Activated CD4-positive, alpha-beta T cell treated with anti-CD3 and anti-CD28 coated beads, Interleukin-2, amount 10 ng/mL, durations not matched to agents 7 days and 5 days (primary cell): ENCODE data around the gene SCGB3A1. TPM values are rescaled to one million over a fixed set of nuclear protein-coding genes. Genes with fewer than 3 reads are reported as not detected.

Experiments used
- CTCF ChIA-PET: fragments of 350-600 bp; sonication (Branson Sonifier 250); formaldehyde crosslinking; loops from one replicate; lab custom pipeline; 2021; ENCODE audit warnings: antibody characterized with exemption; lab: Charles Lee
- POLR2A ChIA-PET: fragments of 350-600 bp; sonication (Branson Sonifier 250); formaldehyde crosslinking; loops from one replicate; lab custom pipeline; 2021; ENCODE audit warnings: antibody characterized with exemption; lab: Charles Lee
- DNase-seq: peaks from one replicate; pipeline ENCODE4 v3.0.0-alpha.2; 2020
- H3K27ac Mint-ChIP-seq: one replicate; pipeline ENCODE4 v1.8.0; 2021; ENCODE audit warnings: mild to moderate bottlenecking, moderate library complexity, mixed read lengths
- H3K27me3 Mint-ChIP-seq: one replicate; pipeline ENCODE4 v1.8.0; 2021; ENCODE audit warnings: mixed read lengths
- H3K36me3 Mint-ChIP-seq: one replicate; pipeline ENCODE4 v1.8.0; 2021; ENCODE audit warnings: low read depth, mixed read lengths
- H3K4me1 Mint-ChIP-seq: one replicate; pipeline ENCODE4 v1.8.0; 2021; ENCODE audit warnings: mixed read lengths
- H3K4me3 Mint-ChIP-seq: one replicate; pipeline ENCODE4 v1.8.0; 2021; ENCODE audit warnings: mild to moderate bottlenecking, moderate library complexity, mixed read lengths
- H3K9me3 Mint-ChIP-seq: one replicate; pipeline ENCODE4 v1.8.0; 2021; ENCODE audit warnings: mixed read lengths
- total RNA-seq, 2 experiments: library from RNA; stranded (reverse); gene quantifications; one replicate each; pipeline ENCODE4 v1.2.3, GENCODE V29; 2021

Gene SCGB3A1
- total RNA-seq, 2 experiments from 2014 or later: not detected

GRCh38 chr5:180586204-180586603 is 5.1 kb downstream of the SCGB3A1 start:
- Mint-ChIP-seq H3K4me3 (no peak overlapping the region), H3K27ac (no peak overlapping the region), H3K36me3 (no peaks in the 10 kb centered on the region), H3K27me3 (peaks cover 47% of the 10 kb centered on the region), H3K9me3 (no peaks in the 10 kb centered on the region), H3K4me1 (peaks cover 4% of the 10 kb centered on the region)
- CTCF ChIA-PET: no interaction called here
- DNase-seq: no peak
- POLR2A ChIA-PET: no interaction called here

- ChIA-PET CTCF (no interaction called here), POLR2A (no interaction called here)
- Mint-ChIP-seq H3K36me3 (no peaks in the 10 kb centered on the region), H3K27ac (no peak overlapping the region), H3K9me3 (no peaks in the 10 kb centered on the region), H3K4me1 (no peaks in the 10 kb centered on the region), H3K27me3 (peaks cover 34% of the 10 kb centered on the region), H3K4me3 (no peak overlapping the region)
- DNase-seq: no peak
Observed at GRCh38 chr5:180583738-180584137, 7.6 kb downstream of the SCGB3A1 start.

- H3K27me3 Mint-ChIP-seq: peaks cover 15% of the 10 kb centered on the region
- H3K36me3 Mint-ChIP-seq: peaks cover 12% of the 10 kb centered on the region
- ChIA-PET CTCF (interaction anchor here (0.5 to 1.2 kb wide), 3 partner anchors 13 to 77 kb away, joined by 3 read pairs; no protein-coding TSS in a partner anchor), POLR2A (no interaction called here)
- no peaks in the 10 kb centered on the region for H3K9me3 Mint-ChIP-seq
- no peak overlapping the region for H3K4me3 Mint-ChIP-seq
- H3K4me1 Mint-ChIP-seq: no peaks in the 10 kb centered on the region
- H3K27ac Mint-ChIP-seq: no peak overlapping the region
- DNase-seq: no peak
Observed at GRCh38 chr5:180580681-180581080, 10.6 kb downstream of the SCGB3A1 start.

- ChIA-PET CTCF (interaction anchor here (0.6 to 1.3 kb wide), 2 partner anchors 9 to 13 kb away, joined by 3 read pairs; no protein-coding TSS in a partner anchor), POLR2A (interaction anchor here (0.7 kb wide), 1 partner anchor 352 kb away, joined by 3 read pairs; no protein-coding TSS in a partner anchor)
- Mint-ChIP-seq H3K9me3 (no peaks in the 10 kb centered on the region), H3K4me3 (no peak overlapping the region), H3K27me3 (no peaks in the 10 kb centered on the region), H3K27ac (no peak overlapping the region), H3K36me3 (peaks cover 35% of the 10 kb centered on the region), H3K4me1 (peaks cover 2% of the 10 kb centered on the region)
- DNase-seq: no peak
Observed at GRCh38 chr5:180575571-180575970, 15.7 kb downstream of the SCGB3A1 start.

- H3K27ac Mint-ChIP-seq: no peak overlapping the region
- H3K4me1 Mint-ChIP-seq: peaks cover 15% of the 10 kb centered on the region
- H3K4me3 Mint-ChIP-seq: no peak overlapping the region
- no peak for DNase-seq
- no peaks in the 10 kb centered on the region for H3K27me3 Mint-ChIP-seq
- ChIA-PET POLR2A (no interaction called here), CTCF (no interaction called here)
- no peaks in the 10 kb centered on the region for H3K9me3 Mint-ChIP-seq
- peaks cover 66% of the 10 kb centered on the region for H3K36me3 Mint-ChIP-seq
Observed at GRCh38 chr5:180568914-180569313, 22.4 kb downstream of the SCGB3A1 start.

- Mint-ChIP-seq H3K4me1 (peaks cover 36% of the 10 kb centered on the region), H3K27me3 (no peaks in the 10 kb centered on the region), H3K36me3 (peaks cover 70% of the 10 kb centered on the region), H3K27ac (no peak overlapping the region), H3K9me3 (no peaks in the 10 kb centered on the region), H3K4me3 (no peak overlapping the region)
- POLR2A ChIA-PET: no interaction called here
- DNase-seq: no peak
- CTCF ChIA-PET: no interaction called here
Observed at GRCh38 chr5:180563994-180564393, 27.3 kb downstream of the SCGB3A1 start.

- DNase-seq: no peak
- peaks cover 55% of the 10 kb centered on the region for H3K36me3 Mint-ChIP-seq
- H3K27ac Mint-ChIP-seq: no peak overlapping the region
- POLR2A ChIA-PET: interaction anchor here (0.5 kb wide), 1 partner anchor 48 kb away, joined by 3 read pairs; no protein-coding TSS in a partner anchor
- peaks cover 29% of the 10 kb centered on the region for H3K4me1 Mint-ChIP-seq
- no peaks in the 10 kb centered on the region for H3K27me3 Mint-ChIP-seq
- CTCF ChIA-PET: interaction anchor here (0.6 to 1.0 kb wide), 3 partner anchors 43 to 768 kb away, joined by 3 to 4 read pairs (median 3); no protein-coding TSS in a partner anchor
- no peak overlapping the region for H3K4me3 Mint-ChIP-seq
- no peaks in the 10 kb centered on the region for H3K9me3 Mint-ChIP-seq
Observed at GRCh38 chr5:180558232-180558631, 33.1 kb downstream of the SCGB3A1 start.

GRCh38 chr5:180557217-180557809 is 34.0 kb downstream of the SCGB3A1 start:
- no peak overlapping the region for H3K27ac Mint-ChIP-seq
- no peaks in the 10 kb centered on the region for H3K27me3 Mint-ChIP-seq
- H3K9me3 Mint-ChIP-seq: no peaks in the 10 kb centered on the region
- peaks cover 58% of the 10 kb centered on the region for H3K36me3 Mint-ChIP-seq
- ChIA-PET POLR2A (no interaction called here), CTCF (interaction anchor here (1.0 kb wide), 1 partner anchor 42 kb away, joined by 3 read pairs; no protein-coding TSS in a partner anchor)
- peaks cover 25% of the 10 kb centered on the region for H3K4me1 Mint-ChIP-seq
- H3K4me3 Mint-ChIP-seq: no peak overlapping the region
- DNase-seq: no peak

GRCh38 chr5:180555168-180555921 is 36.0 kb downstream of the SCGB3A1 start:
- CTCF ChIA-PET: no interaction called here

GRCh38 chr5:180553530-180553929 is 37.8 kb downstream of the SCGB3A1 start:
- no peak for DNase-seq
- POLR2A ChIA-PET: no interaction called here
- no peaks in the 10 kb centered on the region for H3K9me3 Mint-ChIP-seq
- CTCF ChIA-PET: no interaction called here
- H3K4me1 Mint-ChIP-seq: peaks cover 14% of the 10 kb centered on the region
- peaks cover 43% of the 10 kb centered on the region for H3K36me3 Mint-ChIP-seq
- no peaks in the 10 kb centered on the region for H3K27me3 Mint-ChIP-seq
- no peak overlapping the region for H3K4me3 Mint-ChIP-seq
- peak overlapping the region; percentile 1 for H3K27ac Mint-ChIP-seq

More at GRCh38 chr5:180555168-180555921, 36.0 kb downstream of the SCGB3A1 start:
- H3K9me3 Mint-ChIP-seq: no peaks in the 10 kb centered on the region
- H3K4me1 Mint-ChIP-seq: peaks cover 11% of the 10 kb centered on the region
- no peaks in the 10 kb centered on the region for H3K27me3 Mint-ChIP-seq
- no peak overlapping the region for H3K4me3 Mint-ChIP-seq
- POLR2A ChIA-PET: no interaction called here
- H3K27ac Mint-ChIP-seq: no peak overlapping the region
- peaks cover 48% of the 10 kb centered on the region for H3K36me3 Mint-ChIP-seq
- DNase-seq: no peak

GRCh38 chr5:180548563-180548962 is 42.7 kb downstream of the SCGB3A1 start:
- peaks cover 35% of the 10 kb centered on the region for H3K36me3 Mint-ChIP-seq
- H3K27ac Mint-ChIP-seq: no peak overlapping the region
- H3K27me3 Mint-ChIP-seq: no peaks in the 10 kb centered on the region
- POLR2A ChIA-PET: no interaction called here
- H3K4me3 Mint-ChIP-seq: no peak overlapping the region
- CTCF ChIA-PET: no interaction called here
- H3K9me3 Mint-ChIP-seq: no peaks in the 10 kb centered on the region
- DNase-seq: no peak
- H3K4me1 Mint-ChIP-seq: peaks cover 5% of the 10 kb centered on the region

- H3K27ac Mint-ChIP-seq: no peak overlapping the region
- peaks cover 34% of the 10 kb centered on the region for H3K36me3 Mint-ChIP-seq
- no peaks in the 10 kb centered on the region for H3K27me3 Mint-ChIP-seq
- CTCF ChIA-PET: interaction anchor here (1.1 kb wide), 1 partner anchor 39 kb away, joined by 3 read pairs; no protein-coding TSS in a partner anchor
- no peak overlapping the region for H3K4me3 Mint-ChIP-seq
- peaks cover 7% of the 10 kb centered on the region for H3K4me1 Mint-ChIP-seq
- POLR2A ChIA-PET: no interaction called here
- H3K9me3 Mint-ChIP-seq: no peaks in the 10 kb centered on the region
- DNase-seq: no peak
Observed at GRCh38 chr5:180545248-180545647, 46.1 kb downstream of the SCGB3A1 start.

- Mint-ChIP-seq H3K27me3 (no peaks in the 10 kb centered on the region), H3K36me3 (peaks cover 44% of the 10 kb centered on the region), H3K27ac (no peak overlapping the region), H3K4me3 (no peak overlapping the region), H3K9me3 (no peaks in the 10 kb centered on the region), H3K4me1 (peaks cover 5% of the 10 kb centered on the region)
- DNase-seq: no peak
- POLR2A ChIA-PET: no interaction called here
- CTCF ChIA-PET: no interaction called here
Observed at GRCh38 chr5:180541710-180542109, 49.6 kb downstream of the SCGB3A1 start.
